Body of pancreas (tissue), 4 donors: ENCODE results near the gene NFKB2. TPM values are rescaled to one million over a fixed set of nuclear protein-coding genes. Genes with fewer than 3 reads are reported as not detected.

Source experiments
- ATAC-seq: fragments of 150-250 bp; one replicate; pipeline ENCODE4 v1.9.1; 2016
- DNase-seq, 4 donors: peaks; one replicate each; pipeline ENCODE4 v3.0.0-alpha.2; 2019
- H3K27ac ChIP-seq, 4 donors: fragments of 200-600 bp; sonication (generic); 1 replicate in 3 of 4; 2 replicates in 1 of 4; pipeline versions ENCODE4 v1.5.1 to v1.6.1; 2016 to 2019; ENCODE audit warnings: mild to moderate bottlenecking in 1 of 4, mixed read lengths in 1 of 4, moderate library complexity in 1 of 4
- H3K27me3 ChIP-seq, 2 donors: fragments of 200-600 bp; sonication (generic); one replicate each; pipeline ENCODE4 v1.6.0; 2016; ENCODE audit warnings: mild to moderate bottlenecking in 1 of 2
- H3K36me3 ChIP-seq, 2 donors: fragments of 200-600 bp; sonication (generic); replicated peaks in 1 of 2; 2 replicates each; pipeline ENCODE4 v1.5.1; 2016; ENCODE audit warnings: low read depth in 2 of 2; ENCODE audit not compliant: insufficient read depth in 1 of 2
- H3K4me1 ChIP-seq: fragments of 200-600 bp; sonication (generic); one replicate; pipeline ENCODE4 v1.6.0; 2016
- H3K4me3 ChIP-seq, 2 donors: fragments of 200-600 bp; sonication (generic); 1 replicate in 1 of 2; 2 replicates in 1 of 2; pipeline ENCODE4 v1.5.1; 2016 to 2019
- H3K9me3 ChIP-seq, 3 donors: fragments of 200-600 bp; sonication (generic); 1 replicate in 2 of 3; 2 replicates in 1 of 3; pipeline ENCODE4 v1.5.1; 2016
- CTCF ChIP-seq, 7 experiments: fragments of 450-650 bp in 4 of 7; fragments of 200-600 bp in 3 of 7; sonication (generic) in 3 of 7; IDR thresholded peaks; one replicate each; pipeline ENCODE4 v1.5.1; 2016 to 2019; ENCODE audit warnings: antibody characterized with exemption in 7 of 7
- POLR2A ChIP-seq, 3 donors: fragments of 450-650 bp; IDR thresholded peaks; one replicate each; pipeline ENCODE4 v1.6.1; 2016; ENCODE audit warnings: antibody characterized with exemption in 3 of 3, mild to moderate bottlenecking in 2 of 3
- WGBS, 2 donors: methylation state at CpG; one replicate each; pipeline ENCODE4 v1.1.5; 2017; 5-methylcytosine and 5-hydroxymethylcytosine counted together
- intact Hi-C: fragments of 100-400 bp; cut with DNase I; formaldehyde crosslinking; loops from one replicate; pipeline ENCODE4 v1.15.1; 2023
- total RNA-seq, 2 donors: library from RNA; depleted of rRNA; stranded (reverse); fragments of >200 nt; gene quantifications; one replicate each; pipeline ENCODE4 v1.1.0, GENCODE V29; 2016

NFKB2 gene
- total RNA-seq, 2 donors from 2014 or later = 17.9 to 30.0 TPM

GRCh38 chr10:102435133-102435497 lies 39.6 kb downstream of the NFKB2 start:
- Histone ChIP-seq H3K4me1 (peaks cover 15% of the 10 kb centered on the region), H3K4me3 (no peak overlapping the region), H3K27me3 (no peaks in the 10 kb centered on the region), H3K36me3 (no peaks in the 10 kb centered on the region), H3K27ac (peak overlapping the region in 1 of 4 donors; percentile 45), H3K9me3 (no peaks in the 10 kb centered on the region)
- DNase-seq = no peak
- TF ChIP-seq POLR2A (IDR thresholded peaks at IDR 0.05) = no peak
- no peak for TF ChIP-seq CTCF (IDR thresholded peaks at IDR 0.05)
- intact Hi-C loops = no loop called here
- WGBS, 2 donors = 43 to 55% methylated on average over 5 of the region's 5 CpGs
- no peak for ATAC-seq

GRCh38 chr10:102435529-102436233 lies 40.2 kb downstream of the NFKB2 start:
- DNase-seq = no peak
- 15 to 29% methylated on average over 10 of the region's 14 CpGs for WGBS, 2 donors
- intact Hi-C loops = no loop called here

DNA sequence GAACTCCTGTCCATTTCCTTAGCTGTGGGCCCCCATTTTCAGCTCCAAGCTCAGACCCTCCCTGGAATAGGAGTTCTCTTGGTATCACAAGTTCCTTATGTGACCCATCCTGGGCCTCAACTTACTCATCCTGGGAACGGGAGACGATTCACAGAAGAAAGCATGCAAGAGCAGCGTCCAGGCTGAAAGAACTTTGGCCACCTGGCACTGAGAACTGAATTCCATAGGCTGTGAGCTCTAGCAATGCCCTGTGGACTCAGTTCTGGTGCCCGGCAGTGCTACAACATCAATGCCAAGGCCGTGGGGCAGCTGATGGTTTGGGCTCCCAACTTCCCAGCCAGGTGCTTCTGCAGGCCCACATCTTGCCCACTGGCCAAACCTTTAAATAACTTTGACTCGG lies 40.8 kb downstream of the NFKB2 start:
- Histone ChIP-seq H3K4me1 (peaks cover 13% of the 10 kb centered on the region), H3K4me3 (no peak overlapping the region), H3K36me3 (no peaks in the 10 kb centered on the region), H3K27me3 (no peaks in the 10 kb centered on the region), H3K9me3 (no peaks in the 10 kb centered on the region), H3K27ac (no peak overlapping the region)
- intact Hi-C loops = no loop called here
- 57 to 78% methylated on average over 4 to 6 of the region's 6 CpGs for WGBS, 2 donors
- DNase-seq (no peak), ATAC-seq (no peak)
- TF ChIP-seq CTCF (IDR thresholded peaks at IDR 0.05) (no peak), POLR2A (IDR thresholded peaks at IDR 0.05) (no peak)

More at GRCh38 chr10:102435529-102436233, 40.2 kb downstream of the NFKB2 start:
- no peaks in the 10 kb centered on the region for H3K36me3 ChIP-seq
- TF ChIP-seq CTCF (IDR thresholded peaks at IDR 0.05) (no peak), POLR2A (IDR thresholded peaks at IDR 0.05) (no peak)
- peak overlapping the region in 1 of 4 donors; percentile 45 for H3K27ac ChIP-seq
- H3K4me3 ChIP-seq = no peak overlapping the region
- H3K9me3 ChIP-seq = no peaks in the 10 kb centered on the region
- H3K4me1 ChIP-seq = peaks cover 15% of the 10 kb centered on the region
- H3K27me3 ChIP-seq = no peaks in the 10 kb centered on the region
- ATAC-seq = no peak

- Histone ChIP-seq H3K4me1 (peaks cover 5% of the 10 kb centered on the region), H3K27me3 (no peaks in the 10 kb centered on the region), H3K27ac (no peak overlapping the region), H3K4me3 (no peak overlapping the region), H3K9me3 (no peaks in the 10 kb centered on the region), H3K36me3 (no peaks in the 10 kb centered on the region)
- intact Hi-C loops = no loop called here
- ATAC-seq = no peak
- TF ChIP-seq POLR2A (IDR thresholded peaks at IDR 0.05) = no peak
- no peak for TF ChIP-seq CTCF (IDR thresholded peaks at IDR 0.05)
- DNase-seq = no peak
- 93 to 96% methylated on average over 3 of the region's 3 CpGs for WGBS, 2 donors
Measured at GRCh38 chr10:102437515-102437914, 42.0 kb downstream of the NFKB2 start.

- no peak for TF ChIP-seq CTCF (IDR thresholded peaks at IDR 0.05)
- no peak for TF ChIP-seq POLR2A (IDR thresholded peaks at IDR 0.05)
- intact Hi-C loops = no loop called here
- Histone ChIP-seq H3K9me3 (no peaks in the 10 kb centered on the region), H3K36me3 (no peaks in the 10 kb centered on the region), H3K27me3 (no peaks in the 10 kb centered on the region), H3K27ac (no peak overlapping the region), H3K4me1 (no peaks in the 10 kb centered on the region), H3K4me3 (no peak overlapping the region)
- DNase-seq (no peak), ATAC-seq (no peak)
- 83 to 88% methylated on average over 1 of the region's 1 CpG for WGBS, 2 donors
Measured at GRCh38 chr10:102438374-102438773, 42.9 kb downstream of the NFKB2 start.
